CD4-positive, alpha-beta T cell treated with Interleukin-6 for 4 hours (primary cell): ENCODE results near the gene HPCAL1.

Source experiments
- DNase-seq: peaks from one replicate; pipeline ENCODE4 v3.0.0-alpha.2; 2020; ENCODE audit warnings: mixed read lengths

The HPCAL1 gene

GRCh38 chr2:10475221-10475722 is 172.6 kb downstream of the HPCAL1 start:
- no peak for DNase-seq

GRCh38 chr2:10475811-10476660 is 173.3 kb downstream of the HPCAL1 start:
- no peak for DNase-seq

- DNase-seq, result no peak
Observed at GRCh38 chr2:10476723-10477442, 174.2 kb downstream of the HPCAL1 start.
